Vagina (tissue), 2 donors: Measurements from ENCODE around the gene FOCAD. TPM values are rescaled to one million over a fixed set of nuclear protein-coding genes. Genes with fewer than 3 reads are reported as not detected.

Source experiments
- DNase-seq, 2 donors: peaks; one replicate each; pipeline ENCODE4 v3.0.0-alpha.2; 2017; ENCODE audit errors: extremely low spot score in 2 of 2
- H3K27ac ChIP-seq: fragments of 200-600 bp; sonication (generic); one replicate; pipeline ENCODE4 v1.5.1; 2019
- H3K27me3 ChIP-seq: fragments of 200-600 bp; sonication (generic); one replicate; pipeline ENCODE4 v1.5.1; 2019
- H3K36me3 ChIP-seq, 2 donors: fragments of 200-600 bp; sonication (generic); one replicate each; pipeline ENCODE4 v1.5.1; 2017 to 2019
- H3K4me1 ChIP-seq: fragments of 200-600 bp; sonication (generic); one replicate; pipeline ENCODE4 v1.5.1; 2019
- H3K4me3 ChIP-seq, 2 donors: fragments of 200-600 bp; sonication (generic); 1 replicate in 1 of 2; 2 replicates in 1 of 2; pipeline ENCODE4 v1.5.1; 2016 to 2019
- H3K9me3 ChIP-seq: fragments of 200-600 bp; sonication (generic); one replicate; pipeline ENCODE4 v1.5.1; 2019
- POLR2A ChIP-seq, 2 donors: fragments of 450-650 bp; IDR thresholded peaks; one replicate each; pipeline ENCODE4 v1.6.1; 2017; ENCODE audit warnings: antibody characterized with exemption in 2 of 2, mild to moderate bottlenecking in 2 of 2, moderate library complexity in 2 of 2
- POLR2AphosphoS5 ChIP-seq, 2 donors: sonication (generic); formaldehyde crosslinking; IDR thresholded peaks; one replicate each; pipeline ENCODE4 v1.9.0; 2017; ENCODE audit warnings: antibody characterized with exemption in 2 of 2, mild to moderate bottlenecking in 2 of 2, low read depth in 1 of 2; ENCODE audit not compliant: insufficient read depth in 1 of 2
- intact Hi-C: fragments of 100-400 bp; cut with DNase I; formaldehyde crosslinking; loops from one replicate; pipeline ENCODE4 v1.15.1; 2023
- total RNA-seq: library from RNA; depleted of rRNA; stranded (reverse); fragments of >200 nt; gene quantifications from one replicate; pipeline ENCODE4 v1.2.3, GENCODE V29; 2016
- TF ChIP-seq, protein P1 (sequence below), 3 experiments: fragments of 450-650 bp in 2 of 3; fragments of 200-600 bp in 1 of 3; sonication (generic) in 1 of 3; IDR thresholded peaks; one replicate each; pipeline ENCODE4 v1.5.1; 2017 to 2019; ENCODE audit warnings: antibody characterized with exemption in 3 of 3, mild to moderate bottlenecking in 2 of 3, moderate library complexity in 2 of 3

The FOCAD gene
- total RNA-seq, 1 donor from 2014 or later: 39.8 TPM

GRCh38 chr9:20925256-20926045, 241.4 kb downstream of the FOCAD start:
- intact Hi-C loops: no loop called here
- H3K4me1 ChIP-seq: no peaks in the 10 kb centered on the region
- H3K9me3 ChIP-seq: no peaks in the 10 kb centered on the region
- no peak overlapping the region for H3K27ac ChIP-seq
- H3K4me3 ChIP-seq: no peak overlapping the region
- H3K36me3 ChIP-seq: no peaks in the 10 kb centered on the region
- no peaks in the 10 kb centered on the region for H3K27me3 ChIP-seq
- TF ChIP-seq, protein P1, sequence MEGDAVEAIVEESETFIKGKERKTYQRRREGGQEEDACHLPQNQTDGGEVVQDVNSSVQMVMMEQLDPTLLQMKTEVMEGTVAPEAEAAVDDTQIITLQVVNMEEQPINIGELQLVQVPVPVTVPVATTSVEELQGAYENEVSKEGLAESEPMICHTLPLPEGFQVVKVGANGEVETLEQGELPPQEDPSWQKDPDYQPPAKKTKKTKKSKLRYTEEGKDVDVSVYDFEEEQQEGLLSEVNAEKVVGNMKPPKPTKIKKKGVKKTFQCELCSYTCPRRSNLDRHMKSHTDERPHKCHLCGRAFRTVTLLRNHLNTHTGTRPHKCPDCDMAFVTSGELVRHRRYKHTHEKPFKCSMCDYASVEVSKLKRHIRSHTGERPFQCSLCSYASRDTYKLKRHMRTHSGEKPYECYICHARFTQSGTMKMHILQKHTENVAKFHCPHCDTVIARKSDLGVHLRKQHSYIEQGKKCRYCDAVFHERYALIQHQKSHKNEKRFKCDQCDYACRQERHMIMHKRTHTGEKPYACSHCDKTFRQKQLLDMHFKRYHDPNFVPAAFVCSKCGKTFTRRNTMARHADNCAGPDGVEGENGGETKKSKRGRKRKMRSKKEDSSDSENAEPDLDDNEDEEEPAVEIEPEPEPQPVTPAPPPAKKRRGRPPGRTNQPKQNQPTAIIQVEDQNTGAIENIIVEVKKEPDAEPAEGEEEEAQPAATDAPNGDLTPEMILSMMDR (IDR thresholded peaks at IDR 0.05): no peak
- TF ChIP-seq POLR2A (IDR thresholded peaks at IDR 0.05): no peak
- TF ChIP-seq POLR2AphosphoS5 (IDR thresholded peaks at IDR 0.05; ENCODE audit: insufficient read depth in 1 of 2, low read depth in 1 of 2): no peak
- DNase-seq: no peak

DNA sequence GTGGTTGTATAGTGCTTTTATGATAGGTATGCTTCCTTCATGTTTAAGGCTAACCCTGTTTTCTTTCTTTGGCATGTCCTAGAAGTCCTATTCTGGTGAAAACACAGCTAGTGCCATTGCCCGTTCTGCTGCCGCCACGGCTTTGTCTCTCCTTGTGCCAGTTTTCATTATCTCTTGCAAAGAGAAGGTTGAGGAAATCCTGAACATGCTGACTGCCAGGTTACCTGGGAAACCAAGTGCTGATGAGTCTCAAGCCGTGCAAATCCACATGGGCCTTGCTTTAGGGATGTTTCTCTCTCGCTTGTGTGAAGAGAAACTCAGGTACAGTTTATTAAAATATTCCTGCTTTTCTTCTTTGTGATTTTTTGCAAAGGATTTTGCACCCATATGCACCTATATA, 245.2 kb downstream of the FOCAD start:
- Histone ChIP-seq H3K9me3 (no peaks in the 10 kb centered on the region), H3K27me3 (no peaks in the 10 kb centered on the region), H3K27ac (no peak overlapping the region), H3K4me1 (no peaks in the 10 kb centered on the region), H3K4me3 (no peak overlapping the region), H3K36me3 (no peaks in the 10 kb centered on the region)
- intact Hi-C loops: no loop called here
- TF ChIP-seq POLR2A (IDR thresholded peaks at IDR 0.05) (no peak), POLR2AphosphoS5 (IDR thresholded peaks at IDR 0.05; ENCODE audit: insufficient read depth in 1 of 2, low read depth in 1 of 2) (no peak)
- TF ChIP-seq, protein P1 (IDR thresholded peaks at IDR 0.05): no peak
- no peak for DNase-seq

GRCh38 chr9:20930836-20931235, 246.8 kb downstream of the FOCAD start:
- H3K27me3 ChIP-seq: no peaks in the 10 kb centered on the region
- DNase-seq: no peak
- H3K27ac ChIP-seq: no peak overlapping the region
- TF ChIP-seq POLR2A (IDR thresholded peaks at IDR 0.05) (no peak), POLR2AphosphoS5 (IDR thresholded peaks at IDR 0.05; ENCODE audit: insufficient read depth in 1 of 2, low read depth in 1 of 2) (no peak)
- TF ChIP-seq, protein P1 (IDR thresholded peaks at IDR 0.05): no peak
- no peaks in the 10 kb centered on the region for H3K36me3 ChIP-seq
- intact Hi-C loops: no loop called here
- H3K4me3 ChIP-seq: no peak overlapping the region
- no peaks in the 10 kb centered on the region for H3K4me1 ChIP-seq
- no peaks in the 10 kb centered on the region for H3K9me3 ChIP-seq

- intact Hi-C loops: loop anchor here (5.0 to 10.0 kb wide), 2 partner anchors 316 to 1018 kb away; partner anchors contain the start of gene MLLT3
- no peaks in the 10 kb centered on the region for H3K27me3 ChIP-seq
- no peak overlapping the region for H3K4me3 ChIP-seq
- no peaks in the 10 kb centered on the region for H3K4me1 ChIP-seq
- DNase-seq: no peak
- no peak overlapping the region for H3K27ac ChIP-seq
- TF ChIP-seq POLR2AphosphoS5 (IDR thresholded peaks at IDR 0.05; ENCODE audit: insufficient read depth in 1 of 2, low read depth in 1 of 2): no peak
- TF ChIP-seq, protein P1 (IDR thresholded peaks at IDR 0.05): no peak
- no peak for TF ChIP-seq POLR2A (IDR thresholded peaks at IDR 0.05)
- H3K36me3 ChIP-seq: no peaks in the 10 kb centered on the region
- H3K9me3 ChIP-seq: no peaks in the 10 kb centered on the region
Observed at GRCh38 chr9:20940447-20941173, 256.6 kb downstream of the FOCAD start.
